Activated CD4-positive, CD25-positive, alpha-beta regulatory T cell treated with anti-CD3 and anti-CD28 coated beads, Interleukin-2, amount 50 U/mL, for 24 hours (primary cell): Measurements from ENCODE around the gene CTXN1.
"Not testable (repeated sequence)": the region's sequence is repeated elsewhere in the genome, so short reads cannot be mapped to it uniquely, and the experiment has no call there.

Experiments
- ATAC-seq, 2 donors: fragments of 150-1000 bp; cut with Tn5 transposase; one replicate each; pipeline ENCODE4 v1.10.0; 2021; ENCODE audit warnings: mild to moderate bottlenecking in 1 of 2, moderate library complexity in 1 of 2

Gene CTXN1

DNA sequence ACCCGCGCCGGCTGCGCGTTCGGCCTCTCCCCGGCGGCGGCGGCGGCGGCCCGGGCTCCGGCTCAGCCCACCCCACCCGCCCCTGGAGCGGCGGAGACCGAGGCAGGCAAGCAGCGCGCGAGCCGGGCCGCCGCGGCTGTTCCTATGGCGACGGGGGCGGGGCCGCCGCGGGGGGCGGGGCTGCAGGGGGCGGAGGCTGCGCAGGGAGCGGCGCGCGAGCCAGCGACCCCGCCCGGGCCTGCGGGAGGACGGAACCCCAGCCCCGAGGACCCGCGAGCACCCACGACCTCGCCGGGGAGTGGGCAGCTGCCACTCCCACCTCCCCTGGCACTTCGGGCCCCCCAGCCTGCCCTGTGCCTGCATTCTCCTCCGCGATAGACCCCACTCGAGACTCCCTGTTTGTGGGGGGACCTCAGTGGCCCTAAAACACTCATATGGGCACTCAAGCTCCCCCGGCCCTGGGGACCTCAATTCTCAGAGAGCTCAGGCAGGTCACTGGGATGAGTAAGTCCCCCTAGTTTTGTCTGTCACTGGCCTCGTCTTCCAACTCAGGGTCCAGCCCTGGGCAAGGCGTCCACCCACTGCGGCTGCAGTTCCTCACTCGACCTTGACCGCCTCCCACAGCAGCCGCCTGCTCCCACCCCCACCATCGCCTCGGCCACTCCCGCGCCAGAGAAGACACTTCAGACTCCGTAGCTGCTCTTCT lies at the start of gene CTXN1:
Gene CTXN1 (minus strand): TSS at position 115 of the 706 bp plus-strand sequence. CDS start 597 bp downstream, outside the sequence.
- ATAC-seq, result peak; percentile 49 to 58

DNA sequence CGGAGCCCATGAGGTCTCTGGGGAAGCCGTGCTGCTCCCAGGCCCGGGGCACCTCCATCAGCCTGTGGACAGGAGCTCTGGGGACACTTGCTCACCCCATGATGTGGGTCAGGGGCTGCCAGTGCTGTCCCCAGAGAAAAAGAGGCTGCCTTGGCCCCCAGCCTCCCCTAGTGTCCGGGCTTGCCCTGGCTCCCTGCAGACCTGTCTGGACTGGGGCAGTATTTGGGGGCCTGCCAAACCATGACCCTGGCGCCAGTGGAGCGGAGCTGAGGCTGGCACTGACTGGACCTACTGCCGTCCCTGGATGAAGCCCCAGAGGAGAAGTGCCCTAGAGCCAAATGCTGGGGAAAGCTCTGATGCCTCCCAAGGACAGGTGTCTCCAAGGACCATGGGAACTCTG lies 49.1 kb upstream of the CTXN1 start:
- no peak for ATAC-seq

GRCh38 chr19:7973883-7974282 lies 47.9 kb upstream of the CTXN1 start:
- ATAC-seq, result no peak

- no peak for ATAC-seq
Observed at GRCh38 chr19:7971553-7972520, 45.9 kb upstream of the CTXN1 start.

GRCh38 chr19:7970716-7971448 lies 44.9 kb upstream of the CTXN1 start:
- ATAC-seq, result no peak

DNA sequence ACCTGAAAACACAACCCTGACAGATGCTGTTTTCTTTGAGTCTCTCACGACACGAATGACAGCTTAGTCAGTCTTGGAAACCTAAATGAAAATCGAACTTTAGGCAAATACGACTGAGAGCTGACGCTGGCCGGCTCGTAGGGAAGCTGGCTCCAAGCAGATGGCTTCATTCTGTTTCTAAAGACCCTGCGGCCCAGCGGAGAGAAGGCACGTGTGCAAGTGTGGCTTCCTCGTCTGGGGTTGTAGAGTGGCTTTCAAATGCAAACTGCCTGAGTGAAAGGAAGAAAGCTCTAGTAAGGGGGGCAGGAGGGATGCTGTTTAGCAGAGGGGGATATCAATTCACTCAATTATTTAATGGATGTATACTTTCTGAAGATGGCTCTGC lies 43.6 kb upstream of the CTXN1 start:
- no peak for ATAC-seq

- ATAC-seq, result no peak
Observed at GRCh38 chr19:7968796-7969554, 43.0 kb upstream of the CTXN1 start.

GRCh38 chr19:7968008-7968795 lies 42.3 kb upstream of the CTXN1 start:
- no peak for ATAC-seq

DNA sequence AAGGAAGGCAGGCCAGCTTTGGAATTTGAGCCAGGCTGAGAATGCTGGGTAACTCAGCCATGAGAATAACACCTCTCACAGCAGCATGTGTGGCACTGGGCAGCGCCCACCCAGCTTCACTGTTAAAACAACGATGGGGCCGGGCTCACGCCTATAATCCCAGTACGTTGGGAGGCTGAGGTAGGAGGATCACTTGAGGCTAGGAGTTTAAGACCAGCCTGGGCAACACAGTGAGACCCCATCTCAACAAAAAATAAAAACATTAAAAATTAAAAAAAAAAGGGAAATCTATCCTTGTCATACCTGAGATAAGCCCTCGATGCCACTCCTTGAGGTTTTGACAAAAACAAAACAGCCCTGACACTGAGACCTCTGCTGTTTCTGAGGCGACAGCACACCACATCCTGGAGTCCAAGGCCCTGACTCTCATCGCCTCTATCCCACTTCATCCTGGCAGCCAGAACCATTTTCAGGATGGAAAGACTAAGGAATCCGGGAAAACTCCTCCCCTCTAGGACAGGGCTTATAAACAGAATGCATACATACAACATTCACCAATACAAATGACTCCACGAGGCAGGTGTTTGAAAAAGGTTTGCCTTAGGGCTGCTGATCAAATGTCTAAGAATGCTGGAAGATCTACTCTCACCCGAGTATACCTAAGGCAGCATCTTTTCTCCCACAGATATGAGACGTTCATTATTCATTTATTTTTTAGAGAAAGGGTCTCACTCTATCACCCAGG lies 40.2 kb upstream of the CTXN1 start:
- no peak for ATAC-seq

DNA sequence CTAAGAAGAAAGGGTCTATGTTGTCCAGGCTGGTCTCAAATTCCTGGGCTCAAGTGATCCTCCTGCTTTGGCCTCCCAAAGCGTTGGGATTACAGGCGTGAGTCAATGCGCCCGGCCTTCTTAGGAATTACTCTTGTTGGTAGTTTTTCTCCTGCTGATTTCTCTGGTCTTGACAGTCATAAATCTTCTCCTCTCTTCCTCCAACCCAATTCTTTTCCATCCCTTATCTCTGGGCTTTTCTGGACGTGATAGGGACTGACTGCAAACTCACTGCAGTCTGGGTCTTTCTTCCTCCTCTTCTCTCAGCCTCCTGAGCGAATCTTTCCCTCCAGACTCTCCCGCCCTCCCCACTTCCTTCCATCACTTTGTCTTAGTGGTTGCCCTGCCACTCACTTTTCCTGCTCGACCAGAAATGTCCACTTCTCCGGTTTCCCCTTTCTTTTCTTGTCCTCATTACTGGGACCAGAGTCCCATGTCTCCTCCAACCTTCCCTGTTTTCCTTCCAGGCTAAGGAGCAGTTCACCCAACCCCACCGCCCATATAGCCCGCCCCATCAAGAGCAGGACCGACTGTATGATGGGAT lies 39.4 kb upstream of the CTXN1 start:
- no peak for ATAC-seq

- ATAC-seq, result no peak
Observed at GRCh38 chr19:7963566-7963965, 37.6 kb upstream of the CTXN1 start.

GRCh38 chr19:7962644-7963268 lies 36.8 kb upstream of the CTXN1 start:
- ATAC-seq, result no peak

- no peak for ATAC-seq
Observed at GRCh38 chr19:7961920-7962626, 36.1 kb upstream of the CTXN1 start.

DNA sequence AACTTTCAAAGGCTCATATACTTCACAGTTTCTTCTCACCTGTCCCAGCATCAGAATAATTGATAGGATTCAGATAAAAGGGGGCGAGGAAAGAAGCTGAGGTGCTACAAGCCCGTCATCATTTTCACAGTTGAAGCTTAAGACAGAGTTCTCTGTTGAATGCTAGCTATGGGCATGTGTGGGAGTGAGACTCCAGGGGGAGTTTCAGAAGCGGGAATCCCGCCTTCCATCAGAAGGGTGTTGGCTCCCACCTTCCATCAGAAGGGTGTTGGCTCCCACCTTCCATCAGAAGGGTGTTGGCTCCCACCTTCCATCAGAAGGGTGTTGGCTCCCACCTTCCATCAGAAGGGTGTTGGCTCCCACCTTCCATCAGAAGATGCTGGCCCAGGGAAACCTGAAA lies 35.1 kb upstream of the CTXN1 start:
- not testable (repeated sequence) for ATAC-seq

GRCh38 chr19:7959211-7959610 lies 33.3 kb upstream of the CTXN1 start:
- no peak for ATAC-seq

DNA sequence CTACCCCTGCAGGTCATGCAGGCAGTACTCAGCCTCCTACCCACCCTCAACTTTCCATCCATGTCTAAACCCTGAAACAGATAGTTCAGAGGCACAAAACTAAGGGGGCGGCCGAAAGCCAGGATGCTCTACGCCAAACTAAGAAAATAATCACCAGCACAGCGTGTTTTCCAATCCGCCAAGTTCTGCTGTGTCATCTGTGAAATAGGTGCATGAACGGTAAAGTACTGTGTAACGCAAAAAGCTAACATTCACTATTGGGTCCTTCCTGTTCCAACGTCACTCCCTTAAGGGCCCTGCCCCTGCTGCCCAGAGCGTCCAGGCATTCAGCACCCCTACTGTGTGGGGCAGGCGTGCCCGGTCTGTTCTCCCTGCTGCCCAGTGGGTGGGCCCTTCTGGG lies 29.8 kb upstream of the CTXN1 start:
- no peak for ATAC-seq

DNA sequence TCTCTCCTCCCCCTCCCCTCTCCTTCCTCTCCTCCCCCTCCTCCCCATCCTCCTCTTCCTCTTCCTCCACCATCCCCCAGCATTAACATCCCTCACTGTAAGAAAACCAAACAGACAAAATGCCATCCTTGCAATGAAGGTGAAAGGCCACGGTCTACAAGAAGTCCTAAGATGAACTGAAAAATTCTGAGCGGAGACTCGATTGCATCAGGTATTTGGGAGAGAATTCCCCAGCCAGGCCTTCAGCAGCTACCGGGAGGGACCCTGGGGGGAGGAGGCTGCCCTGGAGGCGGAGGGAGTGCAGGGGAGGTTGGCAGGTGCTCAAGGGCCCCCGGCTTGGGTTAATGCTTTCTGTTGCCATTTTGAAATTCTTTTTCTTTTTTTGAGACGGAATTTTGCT lies 27.6 kb upstream of the CTXN1 start:
- ATAC-seq, result no peak

DNA sequence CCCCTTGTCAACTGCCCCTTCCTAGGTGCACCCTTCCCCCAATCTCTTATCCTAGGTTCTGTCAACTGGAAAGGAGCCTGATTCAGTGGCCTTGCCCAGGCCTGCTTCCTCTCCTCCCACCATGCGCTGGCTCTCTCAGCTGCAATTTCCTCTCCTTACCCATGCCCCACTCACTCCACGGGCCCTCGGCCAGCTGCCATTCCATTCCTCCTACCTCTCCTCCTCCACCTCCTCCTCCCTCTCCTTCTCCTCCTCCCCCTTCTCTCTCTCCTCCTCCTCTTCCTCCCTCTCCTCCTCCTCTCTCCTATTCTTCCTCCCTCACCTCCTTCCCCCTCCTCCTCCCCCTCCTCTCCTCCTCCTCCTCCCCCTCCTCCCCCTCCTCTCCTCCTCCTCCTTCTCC lies 27.1 kb upstream of the CTXN1 start:
- no peak for ATAC-seq

- ATAC-seq, result no peak
Observed at GRCh38 chr19:7947939-7948338, 22.0 kb upstream of the CTXN1 start.
